SU-DHL-6 (cell line): Measurements from ENCODE around the gene TMC6.

Experiments
- H2AFZ ChIP-seq: fragments of 200-600 bp; sonication (generic); 2 replicates; pipeline ENCODE4 v1.6.1; 2014; ENCODE audit warnings: low read depth, mild to moderate bottlenecking, moderate library complexity, mixed read lengths, antibody characterized with exemption, low read length; ENCODE audit not compliant: severe bottlenecking
- H3F3A ChIP-seq: fragments of 200-600 bp; shearing (Covaris generic); 2 replicates; pipeline ENCODE4 v1.6.0; 2016; ENCODE audit warnings: antibody characterized with exemption, mild to moderate bottlenecking; ENCODE audit not compliant: insufficient read depth
- H3K27ac ChIP-seq: fragments of 200-600 bp; sonication (generic); 2 replicates; pipeline ENCODE4 v1.5.1; 2016; ENCODE audit warnings: low read depth, mild to moderate bottlenecking, low read length, moderate library complexity, mixed read lengths
- H3K27me3 ChIP-seq: fragments of 200-600 bp; sonication (generic), shearing (Covaris generic); 2 replicates; pipeline ENCODE4 v1.6.0; 2014; ENCODE audit warnings: mild to moderate bottlenecking, low read length
- H3K36me3 ChIP-seq: fragments of 200-600 bp; sonication (generic); 2 replicates; pipeline ENCODE4 v1.6.1; 2014; ENCODE audit warnings: mild to moderate bottlenecking, low read length, mixed read lengths
- H3K4me2 ChIP-seq: fragments of 300-600, 200-600 bp; shearing (Covaris generic), sonication (generic); 2 replicates; pipeline ENCODE4 v1.6.0; 2014; ENCODE audit warnings: low read length, low read depth, mild to moderate bottlenecking; ENCODE audit not compliant: poor library complexity, severe bottlenecking
- H3K4me3 ChIP-seq: fragments of 200-600 bp; sonication (generic); 2 replicates; pipeline ENCODE4 v1.5.1; 2014; ENCODE audit warnings: antibody characterized with exemption, low read length, mild to moderate bottlenecking, mixed read lengths; ENCODE audit not compliant: insufficient read depth, poor library complexity, severe bottlenecking
- H3K79me2 ChIP-seq: fragments of 200-600 bp; sonication (generic); 2 replicates; pipeline ENCODE4 v1.6.1; 2014; ENCODE audit warnings: mild to moderate bottlenecking, low read length, moderate library complexity; ENCODE audit not compliant: insufficient read depth
- H3K9ac ChIP-seq: fragments of 200-600 bp; sonication (generic); 2 replicates; pipeline ENCODE4 v1.7.0; 2014; ENCODE audit warnings: mild to moderate bottlenecking, low read length
- H3K9me2 ChIP-seq: fragments of 200-600 bp; sonication (generic); replicated peaks from 2 replicates; pipeline ENCODE4 v1.6.1; 2014; ENCODE audit warnings: low read length; ENCODE audit not compliant: insufficient read depth
- H3K9me3 ChIP-seq: fragments of 200-600 bp; sonication (generic); 2 replicates; pipeline ENCODE4 v1.6.1; 2014; ENCODE audit warnings: low read length, mixed read lengths; ENCODE audit not compliant: insufficient read depth
- H4K20me1 ChIP-seq: fragments of 200-600 bp; sonication (generic); 2 replicates; pipeline ENCODE4 v1.6.1; 2014; ENCODE audit warnings: low read depth, mild to moderate bottlenecking, antibody characterized with exemption, low read length, moderate library complexity, mixed read lengths
- CTCF ChIP-seq: fragments of 200-600 bp; sonication (generic); IDR thresholded peaks from one replicate; pipeline ENCODE4 v1.5.1; 2017; ENCODE audit warnings: antibody characterized with exemption, mild to moderate bottlenecking, low read length, moderate library complexity; ENCODE audit not compliant: insufficient read depth, poor library complexity, severe bottlenecking
- EZH2phosphoT487 ChIP-seq: fragments of 200-600 bp; sonication (generic), shearing (Covaris generic); conservative IDR thresholded peaks from 2 replicates; pipeline ENCODE4 v1.6.1; 2018; ENCODE audit warnings: mild to moderate bottlenecking, antibody characterized with exemption, low read length, moderate library complexity, mixed read lengths

Gene TMC6

GRCh38 chr17:78108726-78109488, 19.6 kb downstream of the TMC6 start:
- Histone ChIP-seq H4K20me1 (no peaks in the 10 kb centered on the region; the same call in 1 of the 2 replicates), H2AFZ (no peak overlapping the region), H3K4me3 (no peak overlapping the region), H3K79me2 (no peaks in the 10 kb centered on the region), H3K4me2 (no peak overlapping the region), H3K9me3 (no peaks in the 10 kb centered on the region), H3K9ac (no peak overlapping the region), H3K9me2 (no peaks in the 10 kb centered on the region), H3K27me3 (no peaks in the 10 kb centered on the region), H3K27ac (no peak overlapping the region), H3F3A (peaks cover 28% of the 10 kb centered on the region), H3K36me3 (no peaks in the 10 kb centered on the region)
- TF ChIP-seq EZH2phosphoT487: no peak
- TF ChIP-seq CTCF: no peak

GRCh38 chr17:78107976-78108725, 20.4 kb downstream of the TMC6 start:
- Histone ChIP-seq H3K27me3 (no peaks in the 10 kb centered on the region), H3K36me3 (no peaks in the 10 kb centered on the region), H3K9me3 (no peaks in the 10 kb centered on the region), H3K4me3 (no peak overlapping the region), H3K4me2 (no peak overlapping the region), H3F3A (peaks cover 28% of the 10 kb centered on the region), H3K9ac (no peak overlapping the region), H4K20me1 (no peaks in the 10 kb centered on the region; the same call in 1 of the 2 replicates), H3K27ac (no peak overlapping the region), H3K9me2 (no peaks in the 10 kb centered on the region), H3K79me2 (no peaks in the 10 kb centered on the region), H2AFZ (no peak overlapping the region)
- TF ChIP-seq EZH2phosphoT487 (no peak), CTCF (no peak)

GRCh38 chr17:78107457-78107856, 21.1 kb downstream of the TMC6 start:
- H3K36me3 ChIP-seq: no peaks in the 10 kb centered on the region
- no peaks in the 10 kb centered on the region for H3K9me3 ChIP-seq
- H3F3A ChIP-seq: peaks cover 28% of the 10 kb centered on the region
- no peak overlapping the region for H3K4me2 ChIP-seq
- H3K9ac ChIP-seq: no peak overlapping the region
- TF ChIP-seq EZH2phosphoT487 (no peak), CTCF (no peak)
- H3K27ac ChIP-seq: no peak overlapping the region
- H3K27me3 ChIP-seq: no peaks in the 10 kb centered on the region
- no peaks in the 10 kb centered on the region; the same call in 1 of the 2 replicates for H4K20me1 ChIP-seq
- H3K9me2 ChIP-seq: no peaks in the 10 kb centered on the region
- H3K4me3 ChIP-seq: no peak overlapping the region
- H2AFZ ChIP-seq: no peak overlapping the region
- no peaks in the 10 kb centered on the region for H3K79me2 ChIP-seq
